ENCODE data around the gene TMCO1.

DNA sequence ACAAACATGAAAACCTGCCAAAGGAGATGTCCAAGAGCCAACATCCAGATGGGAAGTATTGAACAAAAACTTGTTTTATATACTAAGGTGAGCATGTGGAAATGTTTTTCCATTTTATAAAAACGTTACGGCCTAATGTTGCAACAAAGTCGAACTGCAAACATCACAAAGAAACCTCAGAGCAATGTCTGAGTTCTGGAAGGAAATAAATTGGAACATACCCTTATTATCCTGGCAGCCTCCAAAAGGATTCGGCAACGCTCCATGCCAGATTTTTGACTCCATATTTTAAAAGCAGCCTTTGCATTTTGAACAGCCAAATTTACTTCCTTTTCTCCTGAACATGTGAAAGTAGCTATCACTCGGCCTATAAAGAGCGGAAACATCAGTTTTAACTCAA lies 73.6 kb downstream of the TMCO1 start:
- TF ChIP-seq, protein P1, sequence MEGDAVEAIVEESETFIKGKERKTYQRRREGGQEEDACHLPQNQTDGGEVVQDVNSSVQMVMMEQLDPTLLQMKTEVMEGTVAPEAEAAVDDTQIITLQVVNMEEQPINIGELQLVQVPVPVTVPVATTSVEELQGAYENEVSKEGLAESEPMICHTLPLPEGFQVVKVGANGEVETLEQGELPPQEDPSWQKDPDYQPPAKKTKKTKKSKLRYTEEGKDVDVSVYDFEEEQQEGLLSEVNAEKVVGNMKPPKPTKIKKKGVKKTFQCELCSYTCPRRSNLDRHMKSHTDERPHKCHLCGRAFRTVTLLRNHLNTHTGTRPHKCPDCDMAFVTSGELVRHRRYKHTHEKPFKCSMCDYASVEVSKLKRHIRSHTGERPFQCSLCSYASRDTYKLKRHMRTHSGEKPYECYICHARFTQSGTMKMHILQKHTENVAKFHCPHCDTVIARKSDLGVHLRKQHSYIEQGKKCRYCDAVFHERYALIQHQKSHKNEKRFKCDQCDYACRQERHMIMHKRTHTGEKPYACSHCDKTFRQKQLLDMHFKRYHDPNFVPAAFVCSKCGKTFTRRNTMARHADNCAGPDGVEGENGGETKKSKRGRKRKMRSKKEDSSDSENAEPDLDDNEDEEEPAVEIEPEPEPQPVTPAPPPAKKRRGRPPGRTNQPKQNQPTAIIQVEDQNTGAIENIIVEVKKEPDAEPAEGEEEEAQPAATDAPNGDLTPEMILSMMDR (IDR thresholded peaks at IDR 0.05 in 8 of 11, conservative IDR thresholded peaks at IDR 0.05 in 3 of 11) = no peak
- TF ChIP-seq POLR2AphosphoS5 (IDR thresholded peaks at IDR 0.05) = no peak
- TF ChIP-seq POLR2A (IDR thresholded peaks at IDR 0.05) = no peak
